ENCODE results near the gene ITGA11.

Gene ITGA11

DNA sequence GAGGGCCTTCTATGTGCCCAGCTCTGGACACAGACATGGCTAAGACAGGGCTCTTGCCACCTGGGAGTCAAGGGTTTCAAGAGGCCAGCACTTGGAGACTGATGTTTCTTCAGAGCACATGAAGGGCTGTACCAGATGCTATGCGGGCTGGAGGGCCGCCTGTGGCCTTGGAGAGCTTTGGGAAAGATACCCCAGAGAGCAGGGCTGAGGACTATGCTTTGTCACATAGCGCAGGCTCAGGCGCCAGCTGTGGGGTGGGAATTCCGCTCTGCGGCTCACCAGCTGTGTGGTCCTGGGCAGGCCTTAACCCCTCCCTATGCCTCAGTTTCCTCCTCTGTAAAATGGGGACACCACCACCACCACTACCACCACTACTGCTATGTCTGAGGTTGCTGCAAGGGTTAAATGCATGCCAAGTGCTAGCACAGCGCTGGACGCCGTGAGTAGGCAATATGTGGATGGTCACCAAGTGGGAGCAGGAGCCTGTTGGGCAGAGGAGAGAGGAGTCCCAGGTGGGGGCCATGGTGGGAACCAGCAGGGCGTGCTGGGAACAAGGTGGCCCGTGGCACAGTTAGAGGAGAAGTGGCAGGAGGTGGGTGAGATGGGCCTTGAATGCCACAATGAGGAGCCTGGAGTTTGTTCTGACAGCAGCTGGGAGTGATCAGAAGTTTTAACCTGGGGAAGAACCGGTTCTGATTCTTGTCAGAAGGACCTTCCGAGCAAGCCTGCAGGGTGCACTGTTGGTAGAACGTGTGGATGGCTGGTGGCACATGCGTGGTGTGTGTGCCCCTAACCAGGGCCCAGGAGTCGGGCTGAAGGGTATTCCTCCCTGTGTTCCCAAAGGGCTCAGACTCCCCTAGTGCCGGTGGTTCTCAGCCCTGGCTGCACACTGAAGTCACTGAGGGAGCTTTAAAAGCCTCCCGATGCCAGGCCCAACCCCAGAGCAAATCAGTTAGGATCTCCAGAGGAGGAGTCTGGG, 112.7 kb downstream of the ITGA11 start:
- no peak overlapping the region for H3K9ac ChIP-seq
- H3K4me1 ChIP-seq = peaks cover 10 to 27% (median 21%) of the 10 kb centered on the region in 10 experiments
- TF ChIP-seq Cebpa-rat (IDR thresholded peaks at IDR 0.05) = no peak
- no peaks in the 10 kb centered on the region for H3K27me3 ChIP-seq
- H3K9me3 ChIP-seq (replicated peaks in 1 of 11) = no peaks in the 10 kb centered on the region
- no peak overlapping the region for H3K4me2 ChIP-seq
- no peak overlapping the region for H3K4me3 ChIP-seq
- H3K36me3 ChIP-seq = no peaks in the 10 kb centered on the region
- H4K20me1 ChIP-seq = no peaks in the 10 kb centered on the region
- H3K27ac ChIP-seq = no peak overlapping the region

DNA sequence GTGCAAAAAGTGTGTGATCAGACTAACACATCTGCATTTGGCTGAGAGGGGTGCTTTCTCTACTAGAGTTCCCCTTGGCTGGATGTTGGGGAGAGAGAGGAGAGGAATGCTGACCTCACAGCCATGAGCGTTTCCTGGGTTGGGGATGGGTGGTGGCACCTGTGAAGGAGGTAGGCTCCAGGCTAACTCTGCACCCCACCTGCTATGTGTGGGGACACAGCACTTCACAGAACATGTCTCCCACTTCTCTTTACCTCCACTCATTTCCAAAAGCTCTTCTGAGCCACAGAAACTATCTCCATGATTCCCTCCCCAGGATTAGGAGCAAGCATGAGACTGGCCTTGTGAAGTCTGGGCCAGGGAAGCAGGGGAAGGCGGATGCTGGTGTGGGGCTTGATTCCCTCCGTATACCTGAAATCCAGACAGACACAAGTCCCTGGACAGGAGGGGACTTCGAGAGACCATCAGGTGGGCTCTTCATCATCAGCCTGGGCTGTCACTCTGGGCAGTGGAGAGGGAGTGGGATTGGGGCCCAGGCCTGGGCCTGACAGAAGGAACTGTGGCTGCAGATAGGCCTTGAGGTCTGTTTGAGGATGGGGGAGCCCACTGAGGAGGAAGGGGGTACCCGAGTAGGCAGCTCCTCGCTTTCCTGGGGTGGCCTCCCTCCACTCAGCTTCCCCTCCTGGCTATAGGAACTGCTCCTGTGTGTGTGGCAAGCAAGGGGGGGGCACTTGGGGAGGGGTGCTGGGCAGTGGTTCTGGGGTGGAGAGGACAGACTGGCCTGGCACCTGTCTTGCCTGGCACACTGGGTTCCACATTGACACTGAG, 113.7 kb downstream of the ITGA11 start:
- no peaks in the 10 kb centered on the region for H3K36me3 ChIP-seq
- H3K4me2 ChIP-seq = no peak overlapping the region
- no peak overlapping the region for H3K27ac ChIP-seq
- H3K27me3 ChIP-seq = no peaks in the 10 kb centered on the region
- H3K4me3 ChIP-seq = no peak overlapping the region
- no peak overlapping the region for H3K9ac ChIP-seq
- no peaks in the 10 kb centered on the region for H4K20me1 ChIP-seq
- peaks cover 16 to 31% (median 25%) of the 10 kb centered on the region in 10 experiments for H3K4me1 ChIP-seq
- H3K9me3 ChIP-seq (replicated peaks in 1 of 11) = no peaks in the 10 kb centered on the region
- no peak for TF ChIP-seq Cebpa-rat (IDR thresholded peaks at IDR 0.05)

DNA sequence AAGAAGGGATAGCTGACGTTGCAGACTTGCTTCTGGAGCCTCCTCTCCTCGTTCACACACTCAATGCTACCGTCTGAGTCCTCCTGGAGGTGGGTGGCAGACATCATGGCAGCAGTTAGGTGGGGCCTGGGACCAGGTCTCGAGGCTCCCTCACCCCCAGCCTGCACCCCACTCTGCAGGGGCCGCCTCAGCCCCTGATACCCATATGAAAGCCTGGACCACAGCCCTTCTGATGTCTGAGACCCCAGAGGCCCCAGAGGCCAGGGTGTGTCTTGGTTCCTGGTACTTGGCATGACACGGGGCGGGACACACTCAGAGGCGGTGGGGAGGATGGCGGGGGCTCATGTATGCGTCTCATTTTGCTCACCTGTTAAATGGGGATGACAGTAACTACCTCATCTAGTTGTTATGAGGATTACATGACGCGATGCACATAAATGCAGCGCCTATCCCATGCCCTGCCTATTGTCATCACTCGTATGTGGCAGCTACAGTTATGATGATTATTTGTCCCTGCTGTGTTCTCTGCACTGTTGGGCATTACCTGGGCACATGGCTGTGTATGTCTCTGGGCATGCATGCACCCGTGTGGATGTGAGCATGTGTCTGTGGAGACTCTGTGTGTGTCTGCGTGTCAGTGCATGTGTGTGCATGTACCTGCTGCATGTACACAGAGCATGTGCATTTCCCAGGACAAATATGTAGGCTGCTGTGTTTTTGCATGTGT, 114.5 kb downstream of the ITGA11 start:
- H3K4me3 ChIP-seq = no peak overlapping the region
- H3K4me1 ChIP-seq = peaks cover 13 to 34% (median 22%) of the 10 kb centered on the region in 10 experiments
- no peak overlapping the region for H3K27ac ChIP-seq
- no peaks in the 10 kb centered on the region for H4K20me1 ChIP-seq
- no peak overlapping the region for H3K9ac ChIP-seq
- H3K36me3 ChIP-seq = no peaks in the 10 kb centered on the region
- H3K4me2 ChIP-seq = no peak overlapping the region
- no peak for TF ChIP-seq Cebpa-rat (IDR thresholded peaks at IDR 0.05)
- no peaks in the 10 kb centered on the region for H3K27me3 ChIP-seq
- H3K9me3 ChIP-seq (replicated peaks in 1 of 11) = no peaks in the 10 kb centered on the region

DNA sequence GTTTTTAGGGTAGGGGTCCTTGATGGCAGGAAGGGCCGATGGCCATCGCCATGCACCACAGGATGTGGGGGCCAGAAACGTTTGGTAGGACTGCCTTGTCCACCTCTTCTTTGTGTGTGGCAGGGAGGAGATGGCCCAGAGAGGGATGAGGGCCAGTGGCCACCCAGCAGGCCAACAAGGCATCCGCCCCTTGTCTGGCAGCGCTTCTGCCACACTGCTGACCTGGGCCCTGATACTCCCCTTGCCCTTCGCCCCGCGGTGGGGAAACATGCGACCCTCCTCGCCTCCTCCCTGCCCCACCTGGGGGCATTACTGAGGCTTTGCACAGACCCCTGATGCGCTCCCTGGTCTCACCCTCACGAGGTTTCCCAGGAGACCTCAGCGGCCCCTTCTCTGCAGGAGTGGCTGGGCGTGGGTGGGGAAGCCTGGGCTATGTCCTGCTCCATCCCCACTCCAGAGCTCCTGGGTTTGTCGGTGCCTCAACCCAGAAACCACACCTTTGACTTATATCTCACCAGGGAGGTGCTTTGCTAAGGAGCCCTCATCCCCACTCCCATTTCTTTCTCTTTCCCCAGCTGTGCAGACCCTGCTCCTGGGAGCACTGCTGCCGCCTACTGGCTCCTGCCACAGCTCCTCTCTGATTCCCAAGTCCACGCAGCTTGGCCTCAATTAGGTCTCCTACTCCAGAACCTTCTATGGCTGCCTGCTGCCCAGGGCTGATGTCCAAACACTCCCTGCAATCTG, 115.7 kb downstream of the ITGA11 start:
- TF ChIP-seq Cebpa-rat (IDR thresholded peaks at IDR 0.05) = no peak
- H3K9ac ChIP-seq = no peak overlapping the region
- no peak overlapping the region for H3K4me3 ChIP-seq
- H3K27ac ChIP-seq = no peak overlapping the region
- H3K36me3 ChIP-seq = no peaks in the 10 kb centered on the region
- no peaks in the 10 kb centered on the region for H4K20me1 ChIP-seq
- H3K4me2 ChIP-seq = peak overlapping the region in 9 of 11 experiments; percentile 24 to 64 (median 44); a peak in 16 of 22 replicates
- H3K9me3 ChIP-seq (replicated peaks in 1 of 11) = no peaks in the 10 kb centered on the region
- H3K27me3 ChIP-seq = no peaks in the 10 kb centered on the region
- peaks cover 13 to 35% (median 22%) of the 10 kb centered on the region in 10 experiments for H3K4me1 ChIP-seq

DNA sequence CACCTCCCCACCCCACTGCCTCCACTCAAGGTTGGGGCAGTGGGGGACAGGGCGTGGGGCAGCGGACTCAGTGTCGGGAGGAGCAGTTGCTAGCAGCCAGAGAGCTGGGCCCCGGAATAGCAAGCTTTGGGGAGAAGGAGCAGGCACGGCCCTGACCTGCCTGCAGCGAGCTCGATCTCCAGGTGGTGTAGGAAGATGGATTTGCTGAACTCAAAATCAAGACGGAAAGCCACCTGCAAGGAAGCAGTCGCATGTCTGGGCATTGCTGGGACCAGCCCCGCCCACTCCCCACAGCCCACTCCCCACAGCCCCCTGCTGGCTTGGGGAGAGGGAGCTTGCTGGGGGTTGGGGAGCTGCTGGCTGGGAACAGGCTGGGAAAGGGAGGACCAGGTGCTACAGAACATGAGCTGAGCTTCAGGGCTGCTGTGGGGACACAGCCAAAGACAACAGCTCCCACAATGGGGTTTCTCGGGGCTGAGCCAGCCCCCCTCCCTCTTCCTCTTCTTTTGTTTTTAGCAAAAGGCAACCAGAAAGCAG, 116.4 kb downstream of the ITGA11 start:
- Histone ChIP-seq H3K9me3 (replicated peaks in 1 of 11) (no peaks in the 10 kb centered on the region), H3K27me3 (no peaks in the 10 kb centered on the region), H3K27ac (no peak overlapping the region), H3K4me2 (peak overlapping the region in 9 of 11 experiments; percentile 24 to 64 (median 44); a peak in 14 of 22 replicates), H3K36me3 (no peaks in the 10 kb centered on the region), H4K20me1 (no peaks in the 10 kb centered on the region), H3K4me1 (peaks cover 16 to 41% (median 27%) of the 10 kb centered on the region in 10 experiments), H3K9ac (0 out of 22 replicates have a peak overlapping the region, but pooled peaks of 1 of the 11 experiments have one; percentile 13), H3K4me3 (no peak overlapping the region)
- TF ChIP-seq Cebpa-rat (IDR thresholded peaks at IDR 0.05) = no peak

DNA sequence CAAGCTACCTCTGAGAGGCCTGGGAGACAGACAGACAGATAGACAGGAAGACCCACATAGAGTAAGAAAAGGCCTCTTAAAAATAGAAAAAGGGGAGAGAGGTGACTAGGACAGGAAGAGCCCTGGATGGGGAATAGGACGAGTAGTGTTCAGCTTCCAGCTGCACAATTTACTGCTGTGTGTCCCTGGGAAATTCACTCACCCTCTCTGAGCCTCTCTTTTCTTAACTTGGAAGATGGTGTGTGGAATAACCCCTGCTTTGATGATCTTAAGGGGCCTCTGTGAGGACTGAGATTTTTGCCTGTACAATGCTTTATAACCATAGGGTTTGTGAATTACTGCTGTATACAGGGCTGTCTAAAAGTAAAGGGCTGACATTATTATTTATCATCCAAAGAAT, 116.9 kb downstream of the ITGA11 start:
- Histone ChIP-seq H4K20me1 (no peaks in the 10 kb centered on the region), H3K4me2 (peak overlapping the region in 2 of 11 experiments; percentile 44 to 64; a peak in 3 of 22 replicates), H3K27ac (no peak overlapping the region), H3K9me3 (replicated peaks in 1 of 11) (no peaks in the 10 kb centered on the region), H3K27me3 (no peaks in the 10 kb centered on the region), H3K36me3 (no peaks in the 10 kb centered on the region), H3K9ac (no peak overlapping the region), H3K4me3 (no peak overlapping the region), H3K4me1 (peaks cover 20 to 47% (median 30%) of the 10 kb centered on the region in 10 experiments)
- no peak for TF ChIP-seq Cebpa-rat (IDR thresholded peaks at IDR 0.05)

DNA sequence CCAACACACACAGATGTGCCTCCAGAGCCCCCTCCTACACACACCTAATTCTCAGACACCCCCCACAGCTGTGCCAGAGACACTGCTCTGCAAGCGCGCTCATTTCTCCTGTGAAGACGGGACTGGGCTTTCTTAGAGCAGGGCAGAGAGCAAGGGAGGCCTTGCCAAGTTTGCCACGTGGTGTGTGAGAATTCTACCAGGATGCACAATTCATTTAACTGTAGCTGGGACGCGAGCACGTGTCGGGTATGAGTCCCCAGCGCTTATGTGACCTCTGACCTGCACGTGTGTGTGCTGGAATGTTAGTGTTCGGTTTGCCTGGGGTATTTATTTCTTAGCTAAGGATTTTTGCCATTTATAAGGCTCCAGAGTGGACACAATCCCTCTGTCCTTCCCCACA, 117.4 kb downstream of the ITGA11 start:
- Histone ChIP-seq H3K27me3 (no peaks in the 10 kb centered on the region), H3K9me3 (replicated peaks in 1 of 11) (no peaks in the 10 kb centered on the region), H3K4me2 (no peak overlapping the region), H3K4me3 (no peak overlapping the region), H3K4me1 (peaks cover 20 to 47% (median 30%) of the 10 kb centered on the region in 10 experiments), H3K36me3 (no peaks in the 10 kb centered on the region), H3K27ac (no peak overlapping the region), H3K9ac (no peak overlapping the region), H4K20me1 (no peaks in the 10 kb centered on the region)
- TF ChIP-seq Cebpa-rat (IDR thresholded peaks at IDR 0.05) = no peak

Measured in BLaER1 treated with 17β-estradiol and CSF1 and Interleukin-3, amounts not matched to agents 10 nM and 100 nM (cell line).